CD8-positive, alpha-beta memory T cell (primary cell): ENCODE measurements around the gene MCM10. TPM values are rescaled to one million over a fixed set of nuclear protein-coding genes. Genes with fewer than 3 reads are reported as not detected.

ENCODE experiments used
- CTCF ChIA-PET: fragments of 350-600 bp; sonication (Branson Sonifier 250); formaldehyde crosslinking; loops from one replicate; lab custom pipeline; 2021; ENCODE audit warnings: antibody characterized with exemption; lab: Charles Lee
- POLR2A ChIA-PET: fragments of 350-600 bp; sonication (Branson Sonifier 250); formaldehyde crosslinking; loops from one replicate; lab custom pipeline; 2021; ENCODE audit warnings: antibody characterized with exemption; lab: Charles Lee
- DNase-seq, 5 donors: peaks; one replicate each; pipeline versions ENCODE4 v3.0.0 to v3.0.0-alpha.2; 2020 to 2022; ENCODE audit warnings: mixed read lengths in 1 of 5
- H3K27ac ChIP-seq: one replicate; pipeline ENCODE4 v1.7.0; 2013; ENCODE audit warnings: low read depth, mild to moderate bottlenecking, low read length, moderate library complexity
- H3K27me3 ChIP-seq: 2 replicates; pipeline ENCODE4 v1.7.0; 2013; ENCODE audit warnings: low read length, mild to moderate bottlenecking; ENCODE audit not compliant: insufficient read depth, poor library complexity, severe bottlenecking
- H3K36me3 ChIP-seq: 2 replicates; pipeline ENCODE4 v1.7.0; 2013; ENCODE audit warnings: mild to moderate bottlenecking, low read length, moderate library complexity; ENCODE audit not compliant: insufficient read depth
- H3K4me1 ChIP-seq: 2 replicates; pipeline ENCODE4 v1.7.0; 2013; ENCODE audit warnings: mild to moderate bottlenecking, low read length, moderate library complexity; ENCODE audit not compliant: insufficient read depth
- H3K4me3 ChIP-seq: 2 replicates; pipeline ENCODE4 v1.7.0; 2013; ENCODE audit warnings: mild to moderate bottlenecking, low read length
- H3K9me3 ChIP-seq: 2 replicates; pipeline ENCODE4 v1.7.0; 2013; ENCODE audit warnings: mild to moderate bottlenecking, low read length
- H3K27ac Mint-ChIP-seq, 8 donors: one replicate each; pipeline ENCODE4 v1.8.0; 2020 to 2021; ENCODE audit warnings: mixed read lengths in 8 of 8, mild to moderate bottlenecking in 6 of 8, inconsistent platforms in 3 of 8, moderate library complexity in 3 of 8
- H3K27me3 Mint-ChIP-seq, 2 donors: one replicate each; pipeline ENCODE4 v1.8.0; 2020 to 2021; ENCODE audit warnings: mixed read lengths in 2 of 2, mild to moderate bottlenecking in 1 of 2, moderate library complexity in 1 of 2
- H3K36me3 Mint-ChIP-seq, 3 donors: one replicate each; pipeline ENCODE4 v1.8.0; 2020 to 2021; ENCODE audit warnings: mixed read lengths in 3 of 3, inconsistent platforms in 1 of 3, mild to moderate bottlenecking in 1 of 3
- H3K4me1 Mint-ChIP-seq, 3 donors: one replicate each; pipeline ENCODE4 v1.8.0; 2020 to 2021; ENCODE audit warnings: mixed read lengths in 3 of 3, inconsistent platforms in 1 of 3, mild to moderate bottlenecking in 1 of 3
- H3K4me3 Mint-ChIP-seq, 7 donors: one replicate each; pipeline ENCODE4 v1.8.0; 2020 to 2021; ENCODE audit warnings: mixed read lengths in 7 of 7, mild to moderate bottlenecking in 6 of 7, moderate library complexity in 4 of 7, inconsistent platforms in 2 of 7
- H3K9me3 Mint-ChIP-seq, 5 donors: one replicate each; pipeline ENCODE4 v1.8.0; 2020 to 2022; ENCODE audit warnings: mixed read lengths in 5 of 5, mild to moderate bottlenecking in 3 of 5, moderate library complexity in 2 of 5, inconsistent platforms in 1 of 5
- polyA plus RNA-seq: library from polyadenylated mRNA; unstranded; fragments of 300-500 nt; fragmentation: Illumina TruSeq; gene quantifications from one replicate; pipeline ENCODE4 v1.2.3, GENCODE V29; 2021
- total RNA-seq, 2 experiments: library from RNA; stranded (reverse); gene quantifications; one replicate each; pipeline ENCODE4 v1.2.3, GENCODE V29; 2021

MCM10 gene
- total and polyA plus RNA-seq, 3 experiments from 2014 or later = 71.3 to 73.1 TPM; not detected in 1

DNA sequence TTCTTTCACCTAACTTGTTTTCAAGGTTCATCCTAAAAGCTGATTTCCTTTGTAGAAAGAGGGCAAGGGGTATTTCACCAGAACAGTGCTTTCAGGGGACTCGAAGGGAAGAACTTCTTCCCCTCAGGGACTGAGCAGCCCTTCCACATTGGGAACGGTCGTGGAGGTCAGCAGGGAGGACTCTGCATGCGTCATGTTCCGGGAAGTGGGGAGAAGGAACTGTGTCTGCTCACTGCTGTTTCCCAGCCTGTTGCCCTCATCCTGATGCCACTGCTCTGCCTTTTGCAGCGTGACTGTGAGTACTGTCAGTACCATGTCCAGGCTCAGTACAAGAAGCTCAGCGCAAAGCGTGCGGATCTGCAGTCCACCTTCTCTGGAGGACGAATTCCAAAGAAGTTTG lies 27.2 kb downstream of the MCM10 start:
- POLR2A ChIA-PET = no interaction called here
- peaks cover 0 to 2% (median 0%) of the 10 kb centered on the region in 5 donors for H3K9me3 Mint-ChIP-seq
- H3K4me1 Mint-ChIP-seq = no peaks in the 10 kb centered on the region
- H3K36me3 Mint-ChIP-seq = no peaks in the 10 kb centered on the region
- H3K27ac Mint-ChIP-seq = no peak overlapping the region
- no peaks in the 10 kb centered on the region for H3K27me3 ChIP-seq
- H3K9me3 ChIP-seq = no peaks in the 10 kb centered on the region
- DNase-seq = no peak
- no peak overlapping the region for H3K27ac ChIP-seq
- H3K27me3 Mint-ChIP-seq = no peaks in the 10 kb centered on the region
- H3K4me3 ChIP-seq = no peak overlapping the region
- no peaks in the 10 kb centered on the region for H3K4me1 ChIP-seq
- H3K4me3 Mint-ChIP-seq = no peak overlapping the region
- CTCF ChIA-PET = no interaction called here
- H3K36me3 ChIP-seq = no peaks in the 10 kb centered on the region

DNA sequence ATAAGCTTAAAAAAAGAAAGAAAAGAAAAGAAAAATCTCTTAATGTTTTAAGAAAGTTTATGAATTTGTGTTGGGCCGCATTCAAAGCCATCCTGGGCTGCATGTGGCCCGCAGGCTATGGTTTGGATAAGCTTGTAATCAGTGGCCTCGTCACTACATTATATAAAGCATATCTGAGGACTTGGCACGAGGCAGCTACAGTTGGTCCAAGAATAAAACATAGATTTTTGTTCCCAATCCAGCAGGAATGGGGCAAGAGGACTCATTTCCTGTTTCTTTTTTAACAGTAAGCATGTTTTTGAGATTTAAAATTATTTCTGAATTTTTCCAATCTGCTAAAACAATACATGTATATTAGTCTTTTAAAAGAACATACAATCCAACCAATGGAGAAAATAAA lies 28.6 kb downstream of the MCM10 start:
- no peak overlapping the region for H3K4me3 ChIP-seq
- no peak overlapping the region for H3K27ac ChIP-seq
- ChIA-PET POLR2A (no interaction called here), CTCF (no interaction called here)
- peaks cover 0 to 2% (median 0%) of the 10 kb centered on the region in 5 donors for H3K9me3 Mint-ChIP-seq
- no peaks in the 10 kb centered on the region for H3K27me3 ChIP-seq
- no peak overlapping the region for H3K4me3 Mint-ChIP-seq
- no peaks in the 10 kb centered on the region for H3K27me3 Mint-ChIP-seq
- no peak for DNase-seq
- no peak overlapping the region for H3K27ac Mint-ChIP-seq
- H3K36me3 Mint-ChIP-seq = no peaks in the 10 kb centered on the region
- no peaks in the 10 kb centered on the region for H3K36me3 ChIP-seq
- no peaks in the 10 kb centered on the region for H3K4me1 ChIP-seq
- H3K9me3 ChIP-seq = no peaks in the 10 kb centered on the region
- H3K4me1 Mint-ChIP-seq = no peaks in the 10 kb centered on the region

DNA sequence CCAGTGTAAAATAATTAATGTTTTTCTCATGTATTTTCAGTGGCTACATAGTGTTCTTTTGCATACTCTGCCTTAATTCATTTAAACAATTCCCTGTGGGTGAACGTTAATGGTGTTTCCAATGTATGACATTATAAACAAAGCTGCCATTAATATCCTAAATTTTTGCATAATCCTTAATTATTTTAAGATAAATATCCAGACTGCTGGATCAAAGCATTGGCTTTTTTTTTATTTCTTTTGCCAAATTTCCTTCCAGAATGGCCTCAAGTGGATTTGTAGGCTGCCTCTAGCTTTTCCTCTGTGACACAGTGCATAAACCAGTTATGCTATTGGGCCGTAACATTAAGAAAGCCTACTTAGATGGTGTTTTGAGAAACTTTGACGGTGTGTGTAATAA lies 29.5 kb downstream of the MCM10 start:
- H3K4me1 Mint-ChIP-seq = no peaks in the 10 kb centered on the region
- Histone ChIP-seq H3K36me3 (no peaks in the 10 kb centered on the region), H3K27me3 (no peaks in the 10 kb centered on the region), H3K4me1 (no peaks in the 10 kb centered on the region), H3K4me3 (no peak overlapping the region), H3K9me3 (no peaks in the 10 kb centered on the region), H3K27ac (no peak overlapping the region)
- H3K36me3 Mint-ChIP-seq = no peaks in the 10 kb centered on the region
- ChIA-PET POLR2A (no interaction called here), CTCF (no interaction called here)
- DNase-seq = no peak
- H3K9me3 Mint-ChIP-seq = peaks cover 0 to 2% (median 0%) of the 10 kb centered on the region in 5 donors
- no peak overlapping the region for H3K4me3 Mint-ChIP-seq
- H3K27ac Mint-ChIP-seq = no peak overlapping the region
- H3K27me3 Mint-ChIP-seq = no peaks in the 10 kb centered on the region

DNA sequence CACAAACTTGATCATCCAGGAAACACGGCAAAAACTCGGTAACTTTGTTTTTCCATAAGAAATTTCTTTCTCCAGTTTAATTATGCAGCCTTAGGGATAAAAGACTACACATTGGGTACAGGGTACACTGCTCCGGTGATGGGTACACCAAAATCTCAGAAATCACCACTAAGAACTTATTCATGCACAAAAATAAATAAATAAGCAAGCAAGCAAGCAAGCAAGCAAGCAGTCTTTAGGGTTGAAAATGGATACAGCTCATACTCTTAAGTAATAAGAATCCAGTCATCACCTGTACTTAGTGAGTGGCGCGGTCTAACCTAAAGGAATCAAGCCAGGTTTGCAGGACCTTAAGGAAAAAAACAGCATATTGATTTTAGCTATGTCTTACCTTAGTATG lies 30.0 kb downstream of the MCM10 start:
- Histone ChIP-seq H3K4me1 (no peaks in the 10 kb centered on the region), H3K27me3 (no peaks in the 10 kb centered on the region), H3K9me3 (no peaks in the 10 kb centered on the region), H3K27ac (no peak overlapping the region), H3K4me3 (no peak overlapping the region), H3K36me3 (no peaks in the 10 kb centered on the region)
- Mint-ChIP-seq H3K27ac (no peak overlapping the region), H3K4me1 (no peaks in the 10 kb centered on the region), H3K4me3 (no peak overlapping the region), H3K36me3 (no peaks in the 10 kb centered on the region), H3K9me3 (no peaks in the 10 kb centered on the region), H3K27me3 (no peaks in the 10 kb centered on the region)
- POLR2A ChIA-PET = no interaction called here
- CTCF ChIA-PET = no interaction called here
- no peak for DNase-seq

DNA sequence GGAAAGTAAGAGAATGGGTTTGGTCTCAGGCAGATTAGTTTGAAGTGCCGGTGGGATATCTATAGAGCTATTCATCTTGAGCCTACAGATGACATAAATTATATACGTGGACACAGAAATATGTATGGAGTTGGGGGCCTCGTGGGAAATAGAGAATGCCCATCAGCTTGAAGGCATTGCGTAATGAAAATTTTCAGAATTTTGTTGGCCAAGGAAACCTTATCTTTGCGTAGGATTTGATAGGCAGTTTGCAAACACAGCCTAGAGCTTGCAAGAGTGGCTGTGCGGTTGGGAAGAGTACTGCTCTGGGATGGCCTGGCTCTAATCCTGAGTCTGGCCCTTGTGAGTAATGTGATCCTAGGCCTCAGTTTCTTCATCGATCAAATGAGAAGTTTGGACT lies 32.3 kb downstream of the MCM10 start:
- Mint-ChIP-seq H3K9me3 (no peaks in the 10 kb centered on the region), H3K4me3 (no peak overlapping the region), H3K27me3 (no peaks in the 10 kb centered on the region), H3K4me1 (no peaks in the 10 kb centered on the region), H3K27ac (no peak overlapping the region), H3K36me3 (no peaks in the 10 kb centered on the region)
- no peaks in the 10 kb centered on the region for H3K27me3 ChIP-seq
- no peaks in the 10 kb centered on the region for H3K4me1 ChIP-seq
- POLR2A ChIA-PET = no interaction called here
- H3K36me3 ChIP-seq = no peaks in the 10 kb centered on the region
- CTCF ChIA-PET = no interaction called here
- H3K4me3 ChIP-seq = no peak overlapping the region
- H3K9me3 ChIP-seq = no peaks in the 10 kb centered on the region
- no peak for DNase-seq
- no peak overlapping the region for H3K27ac ChIP-seq

DNA sequence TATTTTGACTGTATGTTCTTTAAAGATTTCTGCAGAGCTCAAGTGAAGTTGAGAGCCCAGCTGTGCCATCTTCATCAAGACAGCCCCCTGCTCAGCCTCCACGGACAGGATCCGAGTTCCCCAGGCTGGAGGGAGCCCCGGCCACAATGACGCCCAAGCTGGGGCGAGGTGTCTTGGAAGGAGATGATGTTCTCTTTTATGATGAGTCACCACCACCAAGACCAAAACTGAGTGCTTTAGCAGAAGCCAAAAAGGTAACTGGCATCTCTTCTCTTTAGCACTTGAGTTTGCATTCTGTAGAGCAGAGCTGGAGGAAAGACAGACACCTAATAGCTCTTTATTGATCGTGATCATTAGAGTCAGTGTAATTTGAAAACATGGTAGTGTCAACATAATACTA lies 33.7 kb downstream of the MCM10 start:
- no peaks in the 10 kb centered on the region for H3K4me1 Mint-ChIP-seq
- DNase-seq = no peak
- H3K36me3 Mint-ChIP-seq = no peaks in the 10 kb centered on the region
- peak overlapping the region in 1 of 8 donors; percentile 6 for H3K27ac Mint-ChIP-seq
- H3K9me3 Mint-ChIP-seq = no peaks in the 10 kb centered on the region
- H3K27me3 Mint-ChIP-seq = no peaks in the 10 kb centered on the region
- no peaks in the 10 kb centered on the region for H3K36me3 ChIP-seq
- H3K4me1 ChIP-seq = no peaks in the 10 kb centered on the region
- ChIA-PET CTCF (no interaction called here), POLR2A (interaction anchor here (0.6 kb wide), 1 partner anchor 65 kb away, joined by 4 read pairs; no protein-coding TSS in a partner anchor)
- H3K9me3 ChIP-seq = no peaks in the 10 kb centered on the region
- no peak overlapping the region for H3K27ac ChIP-seq
- no peak overlapping the region for H3K4me3 ChIP-seq
- no peaks in the 10 kb centered on the region for H3K27me3 ChIP-seq
- no peak overlapping the region for H3K4me3 Mint-ChIP-seq

DNA sequence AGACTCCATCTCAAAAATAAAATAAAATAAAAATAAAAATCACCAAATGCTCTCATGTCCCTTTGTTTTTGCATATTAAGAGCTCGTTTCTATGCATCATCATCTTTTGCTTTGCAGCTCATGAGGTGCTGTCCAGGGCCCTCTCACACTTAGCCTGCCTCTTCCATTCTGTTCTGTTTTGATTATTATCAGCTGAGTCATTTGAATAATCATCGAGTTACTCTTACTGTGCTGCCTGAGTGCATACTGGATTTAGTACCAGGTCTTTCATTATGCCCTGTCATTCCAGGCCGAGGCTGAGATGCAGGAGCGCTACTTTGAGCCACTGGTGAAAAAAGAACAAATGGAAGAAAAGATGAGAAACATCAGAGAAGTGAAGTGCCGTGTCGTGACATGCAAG lies 39.8 kb downstream of the MCM10 start:
- H3K4me3 ChIP-seq = no peak overlapping the region
- DNase-seq = no peak
- H3K9me3 ChIP-seq = no peaks in the 10 kb centered on the region
- H3K36me3 Mint-ChIP-seq = no peaks in the 10 kb centered on the region
- ChIA-PET CTCF (no interaction called here), POLR2A (no interaction called here)
- no peaks in the 10 kb centered on the region for H3K4me1 ChIP-seq
- H3K4me3 Mint-ChIP-seq = no peak overlapping the region
- no peak overlapping the region for H3K27ac ChIP-seq
- no peaks in the 10 kb centered on the region for H3K27me3 Mint-ChIP-seq
- no peaks in the 10 kb centered on the region for H3K4me1 Mint-ChIP-seq
- no peaks in the 10 kb centered on the region for H3K36me3 ChIP-seq
- no peaks in the 10 kb centered on the region for H3K27me3 ChIP-seq
- H3K9me3 Mint-ChIP-seq = no peaks in the 10 kb centered on the region
- H3K27ac Mint-ChIP-seq = no peak overlapping the region

DNA sequence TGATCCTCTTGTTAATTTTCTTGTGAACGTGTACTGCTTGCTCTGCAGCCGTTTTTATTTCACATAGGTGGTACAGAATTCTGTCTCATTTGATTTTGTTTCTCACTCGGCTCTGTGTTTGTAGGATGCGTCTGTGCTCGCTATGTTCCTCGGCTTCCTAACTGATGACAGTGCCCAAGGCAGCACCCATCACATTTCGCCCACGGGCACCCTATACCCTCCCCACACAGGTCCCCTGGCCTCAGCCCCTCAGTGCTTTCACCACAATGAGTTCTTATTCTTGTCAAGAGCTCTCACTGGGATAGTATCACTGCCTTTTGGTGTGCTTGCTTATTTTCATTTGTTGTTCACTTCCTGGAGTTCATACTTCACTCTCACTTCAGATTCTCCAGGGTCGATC lies 44.7 kb downstream of the MCM10 start:
- H3K4me1 Mint-ChIP-seq = no peaks in the 10 kb centered on the region
- no peaks in the 10 kb centered on the region for H3K27me3 Mint-ChIP-seq
- no peak overlapping the region for H3K4me3 Mint-ChIP-seq
- ChIA-PET POLR2A (no interaction called here), CTCF (interaction anchor here (1.7 kb wide), 1 partner anchor 98 kb away, joined by 6 read pairs; no protein-coding TSS in a partner anchor)
- Histone ChIP-seq H3K27me3 (no peaks in the 10 kb centered on the region), H3K36me3 (no peaks in the 10 kb centered on the region), H3K4me1 (no peaks in the 10 kb centered on the region), H3K27ac (no peak overlapping the region), H3K4me3 (no peak overlapping the region), H3K9me3 (no peaks in the 10 kb centered on the region)
- H3K36me3 Mint-ChIP-seq = no peaks in the 10 kb centered on the region
- no peak for DNase-seq
- H3K9me3 Mint-ChIP-seq = no peaks in the 10 kb centered on the region
- H3K27ac Mint-ChIP-seq = peak overlapping the region in 1 of 8 donors; percentile 19
